GM12878 (cell line): ENCODE data around the gene PAFAH2.

Experiments used
- BHLHE40 ChIP-seq, 2 experiments: fragments of 450-650 bp in 1 of 2; IDR thresholded peaks; 2 replicates each; pipeline ENCODE4 v1.6.1; 2011 to 2017; ENCODE audit warnings: low read depth in 2 of 2, borderline replicate concordance in 1 of 2, improper control_type of control experiment in 1 of 2, low read length in 1 of 2, mild to moderate bottlenecking in 1 of 2
- HDAC6 ChIP-seq: fragments of 200-600 bp; sonication (generic); IDR thresholded peaks from one replicate; pipeline ENCODE4 v1.8.0; 2017; ENCODE audit warnings: antibody characterized with exemption; ENCODE audit not compliant: unreplicated experiment
- POLR2A ChIP-seq: IDR thresholded peaks from 2 replicates; pipeline ENCODE4 v1.6.1; 2011; ENCODE audit warnings: low read depth, mild to moderate bottlenecking, low read length
- POLR2AphosphoS5 ChIP-seq: IDR thresholded peaks from 2 replicates; pipeline ENCODE4 v1.6.1; 2011; ENCODE audit warnings: mild to moderate bottlenecking, low read length, inconsistent platforms
- TF ChIP-seq, protein P1 (sequence below): fragments of 450-650 bp; IDR thresholded peaks from 2 replicates; pipeline ENCODE4 v1.6.1; 2017; ENCODE audit warnings: antibody characterized with exemption, mild to moderate bottlenecking, moderate library complexity

DNA sequence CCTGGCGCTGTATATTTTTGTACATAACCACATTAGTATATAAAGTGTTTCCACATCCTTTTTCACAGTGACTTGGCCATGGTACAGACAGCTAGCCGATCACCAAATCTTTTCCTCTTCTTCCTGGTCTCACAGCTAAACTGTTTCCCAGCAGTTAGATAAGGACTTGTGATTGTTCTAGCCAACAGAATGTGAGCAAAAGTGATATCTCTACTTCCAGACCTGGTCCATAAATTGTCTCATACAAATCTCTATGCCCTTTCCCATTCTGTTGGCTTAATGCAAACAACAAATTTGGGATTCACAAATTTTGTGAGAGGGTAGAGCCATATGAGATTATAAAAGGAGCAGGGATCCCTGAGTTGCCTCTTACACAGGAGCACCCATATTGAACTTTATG is 19.5 kb downstream of the PAFAH2 start:
- no peak for TF ChIP-seq POLR2A
- TF ChIP-seq, protein P1, sequence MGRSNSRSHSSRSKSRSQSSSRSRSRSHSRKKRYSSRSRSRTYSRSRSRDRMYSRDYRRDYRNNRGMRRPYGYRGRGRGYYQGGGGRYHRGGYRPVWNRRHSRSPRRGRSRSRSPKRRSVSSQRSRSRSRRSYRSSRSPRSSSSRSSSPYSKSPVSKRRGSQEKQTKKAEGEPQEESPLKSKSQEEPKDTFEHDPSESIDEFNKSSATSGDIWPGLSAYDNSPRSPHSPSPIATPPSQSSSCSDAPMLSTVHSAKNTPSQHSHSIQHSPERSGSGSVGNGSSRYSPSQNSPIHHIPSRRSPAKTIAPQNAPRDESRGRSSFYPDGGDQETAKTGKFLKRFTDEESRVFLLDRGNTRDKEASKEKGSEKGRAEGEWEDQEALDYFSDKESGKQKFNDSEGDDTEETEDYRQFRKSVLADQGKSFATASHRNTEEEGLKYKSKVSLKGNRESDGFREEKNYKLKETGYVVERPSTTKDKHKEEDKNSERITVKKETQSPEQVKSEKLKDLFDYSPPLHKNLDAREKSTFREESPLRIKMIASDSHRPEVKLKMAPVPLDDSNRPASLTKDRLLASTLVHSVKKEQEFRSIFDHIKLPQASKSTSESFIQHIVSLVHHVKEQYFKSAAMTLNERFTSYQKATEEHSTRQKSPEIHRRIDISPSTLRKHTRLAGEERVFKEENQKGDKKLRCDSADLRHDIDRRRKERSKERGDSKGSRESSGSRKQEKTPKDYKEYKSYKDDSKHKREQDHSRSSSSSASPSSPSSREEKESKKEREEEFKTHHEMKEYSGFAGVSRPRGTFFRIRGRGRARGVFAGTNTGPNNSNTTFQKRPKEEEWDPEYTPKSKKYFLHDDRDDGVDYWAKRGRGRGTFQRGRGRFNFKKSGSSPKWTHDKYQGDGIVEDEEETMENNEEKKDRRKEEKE: no peak
- TF ChIP-seq POLR2AphosphoS5: no peak
- TF ChIP-seq HDAC6: no peak
- TF ChIP-seq BHLHE40 (IDR thresholded peaks at IDR 0.05; ENCODE audit: borderline replicate concordance in 1 of 2, low read depth in 2 of 2, low read length in 1 of 2): no peak
